Stimulated activated CD4-positive, alpha-beta T cell treated with anti-CD3 and anti-CD28 coated beads, Interleukin-4, amount 100 ng/mL, for 4 hours (primary cell): ENCODE results near the gene SPPL3.
"Not testable (repeated sequence)": the region's sequence is repeated elsewhere in the genome, so short reads cannot be mapped to it uniquely, and the experiment has no call there.

Experiments
- DNase-seq, 2 experiments: peaks; one replicate each; pipeline ENCODE4 v3.0.0-alpha.2; 2020

Gene SPPL3

DNA sequence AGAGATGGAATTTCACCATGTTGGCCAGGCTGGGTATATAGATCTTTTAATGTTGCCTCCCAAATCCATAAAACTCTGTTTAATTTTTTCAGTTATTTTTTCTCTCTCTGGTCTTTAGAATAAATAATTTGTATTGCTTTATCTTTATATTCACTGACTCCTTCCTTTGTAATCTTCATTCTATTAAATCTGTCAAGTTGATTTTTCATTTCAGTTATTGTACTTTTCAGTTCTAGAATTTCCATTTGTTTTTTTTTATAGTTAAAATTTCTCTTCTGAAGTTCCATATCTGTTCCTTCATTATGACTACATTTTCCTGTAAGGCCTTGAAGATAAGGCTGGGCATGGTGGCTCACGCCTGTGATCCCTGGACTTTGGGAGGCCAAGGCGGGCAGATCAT is 13.6 kb upstream of the SPPL3 start:
- no peak for DNase-seq

DNA sequence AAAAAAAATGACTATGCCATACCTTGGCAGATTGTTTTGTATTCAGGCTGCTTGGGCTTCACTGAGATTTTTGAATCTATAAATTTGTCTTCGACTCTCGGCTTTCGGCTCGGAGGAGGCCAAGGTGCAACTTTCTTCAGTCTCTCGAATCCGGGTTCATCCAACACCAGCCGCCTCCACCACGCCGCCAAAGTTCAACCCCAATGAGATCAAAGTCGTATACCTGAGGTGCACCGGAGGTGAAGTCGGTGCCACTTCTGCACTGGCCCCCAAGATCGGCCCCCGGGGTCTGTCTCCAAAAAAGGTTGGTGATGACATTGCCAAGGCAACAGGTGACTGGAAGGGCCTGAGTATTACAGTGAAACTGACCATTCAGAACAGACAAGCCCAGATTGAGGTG is 12.4 kb upstream of the SPPL3 start:
- no peak for DNase-seq

DNA sequence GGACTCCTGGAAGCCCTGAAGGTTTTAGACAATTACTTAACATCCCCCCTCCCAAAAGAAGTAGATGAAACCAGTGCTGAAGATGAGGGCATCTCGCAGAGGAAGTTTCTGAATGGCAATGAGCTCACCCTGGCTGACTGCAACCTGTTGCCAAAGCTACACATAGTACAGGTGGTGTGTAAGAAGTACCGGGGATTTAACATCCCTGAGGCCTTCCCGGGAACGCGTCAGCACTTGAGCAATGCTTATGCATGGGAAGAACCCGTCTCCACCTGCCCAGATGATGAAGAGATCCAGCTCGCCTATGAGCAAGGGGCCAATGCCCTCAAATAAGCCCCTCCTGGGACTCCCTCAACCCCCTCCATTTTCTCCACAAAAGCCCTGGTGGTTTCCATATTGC is 10.6 kb upstream of the SPPL3 start:
- DNase-seq = no peak

DNA sequence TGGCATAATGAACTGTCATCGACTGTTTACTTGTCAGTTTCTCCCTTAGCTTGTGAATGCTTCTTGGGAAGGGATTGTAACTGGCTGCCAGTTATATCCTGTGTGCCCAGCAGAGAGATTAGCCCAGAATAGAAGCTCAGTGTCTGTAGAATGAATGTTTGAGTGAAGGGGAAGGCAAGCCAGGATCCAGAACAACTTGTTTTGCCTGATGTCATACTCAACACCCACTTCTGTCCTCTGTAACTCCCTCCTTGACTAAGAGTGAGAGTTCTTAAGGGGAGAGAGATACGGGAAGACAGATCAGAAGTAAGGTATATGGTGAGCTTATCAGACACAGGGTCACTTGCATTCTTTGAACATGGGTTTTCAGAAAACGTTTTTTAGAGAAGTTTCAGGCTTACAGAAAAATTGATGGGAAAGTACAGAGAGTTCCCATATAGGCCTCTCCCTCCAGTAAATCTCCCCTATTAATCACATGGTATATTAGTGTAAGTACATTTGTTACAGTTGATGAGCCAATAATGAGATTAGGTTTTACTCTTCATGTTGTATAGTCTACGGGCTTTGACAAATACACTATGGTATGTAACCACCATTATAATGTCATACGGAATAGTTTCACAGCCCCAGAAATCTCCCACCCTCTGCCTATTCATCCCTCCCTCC is 5.6 kb upstream of the SPPL3 start:
- no peak for DNase-seq

DNA sequence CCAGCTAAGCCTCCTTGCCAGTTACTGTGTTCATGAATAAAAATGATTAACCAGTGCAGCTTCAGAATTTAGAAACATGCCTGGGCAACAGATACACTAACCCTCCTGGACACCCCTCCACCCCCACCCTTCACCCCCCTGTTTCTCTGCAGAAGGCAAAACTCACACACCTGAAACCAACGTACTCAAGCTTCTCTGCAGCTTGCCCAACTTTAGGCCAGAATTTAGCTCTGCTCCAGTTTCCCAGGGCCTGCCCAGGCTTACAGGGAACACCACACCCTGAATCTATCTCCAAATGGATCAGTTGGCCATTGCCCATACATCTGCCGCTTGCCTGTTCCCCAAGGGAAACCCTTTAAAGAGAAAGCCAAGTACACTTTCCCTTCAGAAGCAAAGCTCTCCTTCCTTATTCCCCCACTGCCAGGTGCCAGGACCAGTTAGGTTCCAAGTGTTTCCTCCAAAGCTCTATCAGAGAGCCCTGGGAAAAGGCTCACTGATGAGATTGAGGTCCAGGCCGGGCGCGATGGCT is 1.8 kb upstream of the SPPL3 start:
- DNase-seq = no peak

DNA sequence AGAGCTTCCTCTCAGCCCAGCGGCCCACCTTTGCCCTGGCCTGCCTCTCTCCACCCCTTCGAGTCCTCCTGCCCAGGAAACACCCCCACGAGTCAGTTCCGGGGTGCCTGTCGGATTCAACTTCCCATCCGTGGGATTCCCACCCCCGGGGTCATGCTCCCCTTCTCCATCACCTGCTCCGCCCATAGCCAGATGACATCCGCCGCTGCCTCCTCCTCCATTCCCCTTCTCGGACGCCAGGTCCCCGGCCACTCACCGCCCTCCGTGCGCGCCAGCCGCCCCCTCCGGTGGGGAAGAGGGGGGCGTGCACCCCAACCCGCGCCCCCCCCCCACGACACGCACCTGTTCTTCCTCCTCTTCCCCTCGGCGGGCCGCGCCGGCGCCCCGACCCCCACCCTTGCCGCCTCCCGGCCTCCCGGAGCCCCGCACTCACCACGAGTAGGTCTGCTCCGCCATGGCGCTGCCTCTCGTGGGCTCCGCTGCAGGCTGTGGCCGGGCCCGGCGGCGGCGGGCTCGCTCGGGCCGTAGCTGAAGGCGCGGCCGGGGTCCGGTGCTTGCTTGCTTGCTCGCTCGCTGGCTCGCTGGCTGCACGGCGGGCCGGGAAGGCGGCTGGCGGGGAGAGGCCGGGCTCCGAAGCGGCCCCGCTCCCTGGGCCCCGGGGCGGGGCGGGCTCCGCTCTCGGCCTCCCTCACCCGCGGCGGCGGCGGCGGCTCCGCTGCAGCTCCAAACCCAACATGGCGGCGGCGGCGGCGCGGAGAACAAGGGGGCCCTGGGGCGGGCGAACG is 554 bp downstream of the SPPL3 start:
- DNase-seq = peak; percentile 53 to 60

DNA sequence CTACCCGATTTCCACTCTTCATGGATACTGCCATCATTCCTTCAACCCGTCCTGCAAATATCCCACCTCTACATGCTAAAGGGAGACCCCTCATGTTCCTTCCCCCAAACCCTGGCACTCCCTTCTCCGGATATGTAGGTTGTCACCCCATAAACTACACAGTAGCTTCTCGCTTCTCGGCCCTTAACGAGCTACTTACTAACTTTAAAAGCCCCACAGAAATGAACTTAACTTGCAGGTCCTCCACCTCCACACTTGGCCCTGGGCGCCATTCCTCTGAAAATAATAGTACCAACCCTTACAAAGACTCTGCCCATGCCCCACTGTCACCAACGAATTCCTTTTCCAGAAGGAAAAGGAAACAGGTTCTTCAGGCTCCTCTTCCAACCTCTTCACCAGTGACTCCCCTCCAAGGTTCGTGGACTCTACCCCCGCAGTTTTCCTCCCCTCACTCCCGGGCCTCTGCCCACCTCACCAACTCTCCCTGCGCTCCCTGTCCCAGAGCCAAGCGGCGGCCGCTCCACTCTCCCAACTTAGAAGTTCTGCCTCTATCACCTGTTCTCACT is 1.2 kb downstream of the SPPL3 start:
- DNase-seq = no peak

DNA sequence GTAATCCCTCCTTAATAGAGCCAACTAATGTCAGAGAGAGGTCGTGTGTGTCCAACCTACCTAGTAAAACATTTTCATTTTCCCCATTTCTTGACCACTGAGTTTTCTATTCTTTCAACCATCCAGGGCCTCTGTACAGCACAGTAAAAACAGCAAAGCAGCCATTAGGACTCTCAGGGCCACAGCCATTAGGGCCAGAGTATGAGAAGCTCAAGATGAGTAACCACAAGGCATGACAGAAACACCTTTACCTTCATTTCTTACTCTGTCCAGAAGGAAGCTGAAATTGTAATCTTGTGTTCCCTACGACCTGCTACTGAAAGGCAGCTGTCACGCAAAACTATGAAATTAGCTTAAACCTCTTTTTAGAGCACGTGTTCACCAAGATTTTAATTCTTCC is 2.3 kb downstream of the SPPL3 start:
- no peak for DNase-seq

DNA sequence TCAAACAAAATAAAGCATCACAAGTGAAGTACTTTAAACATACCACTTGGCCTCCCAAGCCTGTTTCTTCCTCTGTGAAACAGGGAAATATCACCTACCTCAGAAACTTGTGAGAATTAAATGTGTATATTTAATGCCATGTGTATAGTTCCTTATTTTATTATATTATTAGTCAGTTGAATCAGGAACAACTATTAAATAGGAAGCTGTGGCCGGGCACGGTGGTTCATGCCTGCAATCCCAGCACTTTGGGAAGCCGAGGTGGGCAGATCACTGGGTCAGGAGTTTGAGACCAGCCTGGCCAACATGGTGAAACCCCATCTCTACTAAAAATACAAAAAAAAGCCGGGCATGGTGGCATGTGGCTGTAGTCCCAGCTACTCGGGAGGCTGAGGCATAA is 3.1 kb downstream of the SPPL3 start:
- DNase-seq = not testable (repeated sequence)

DNA sequence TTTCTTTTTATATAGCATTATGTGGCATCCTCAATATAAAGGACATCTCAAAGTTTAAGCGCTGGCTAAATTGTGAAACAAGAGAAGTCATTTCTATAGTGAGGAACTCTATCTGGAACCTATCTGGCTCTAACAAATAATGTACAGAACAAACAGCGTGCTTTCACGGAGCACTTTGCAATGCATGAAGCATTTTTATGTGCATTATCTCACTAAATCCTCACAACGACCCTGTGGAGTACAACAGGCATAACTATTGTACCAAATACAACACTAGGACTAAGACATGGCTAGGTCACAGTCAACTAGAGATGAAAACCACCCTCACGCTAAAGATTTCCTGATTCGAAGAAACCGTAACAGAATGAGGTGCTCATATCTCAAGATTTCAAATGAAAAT is 8.6 kb downstream of the SPPL3 start:
- DNase-seq = no peak

DNA sequence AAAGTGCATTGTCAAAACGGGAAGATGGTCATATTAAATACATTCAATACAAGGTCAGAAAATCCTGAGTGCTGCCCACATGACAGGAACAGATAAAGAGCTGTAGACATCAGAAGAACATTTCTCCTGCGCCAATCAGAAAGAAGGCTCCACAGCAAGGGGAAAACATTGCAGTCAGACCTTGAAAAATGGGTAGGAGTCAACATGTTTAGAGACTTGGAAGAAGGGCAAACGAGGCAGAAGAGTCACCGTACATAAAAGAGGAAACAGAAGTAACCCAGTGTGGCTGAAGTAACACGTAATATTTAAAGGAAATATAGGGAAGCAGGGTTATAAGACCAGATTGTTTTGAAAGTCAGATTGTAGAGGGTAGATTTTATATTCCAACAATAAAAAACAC is 11.9 kb downstream of the SPPL3 start:
- no peak for DNase-seq

DNA sequence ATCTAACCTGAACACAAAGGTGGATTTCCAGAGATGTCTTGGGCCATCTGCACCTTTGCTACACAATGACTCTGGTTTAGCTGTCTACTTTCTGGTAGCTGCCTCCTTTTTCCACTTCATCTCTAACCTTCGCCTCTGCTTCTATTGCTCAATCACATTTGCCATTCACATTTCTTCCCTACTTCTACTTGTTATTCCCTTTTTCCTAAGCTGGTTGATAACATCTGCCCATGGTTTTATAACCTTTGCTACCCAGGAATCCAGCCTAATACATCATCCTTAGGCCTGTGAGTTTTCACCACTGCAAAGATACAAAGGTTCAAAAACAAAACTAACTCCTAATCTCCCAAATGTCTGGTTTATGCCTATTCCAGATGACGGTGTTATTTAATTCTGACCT is 13.2 kb downstream of the SPPL3 start:
- DNase-seq = no peak

DNA sequence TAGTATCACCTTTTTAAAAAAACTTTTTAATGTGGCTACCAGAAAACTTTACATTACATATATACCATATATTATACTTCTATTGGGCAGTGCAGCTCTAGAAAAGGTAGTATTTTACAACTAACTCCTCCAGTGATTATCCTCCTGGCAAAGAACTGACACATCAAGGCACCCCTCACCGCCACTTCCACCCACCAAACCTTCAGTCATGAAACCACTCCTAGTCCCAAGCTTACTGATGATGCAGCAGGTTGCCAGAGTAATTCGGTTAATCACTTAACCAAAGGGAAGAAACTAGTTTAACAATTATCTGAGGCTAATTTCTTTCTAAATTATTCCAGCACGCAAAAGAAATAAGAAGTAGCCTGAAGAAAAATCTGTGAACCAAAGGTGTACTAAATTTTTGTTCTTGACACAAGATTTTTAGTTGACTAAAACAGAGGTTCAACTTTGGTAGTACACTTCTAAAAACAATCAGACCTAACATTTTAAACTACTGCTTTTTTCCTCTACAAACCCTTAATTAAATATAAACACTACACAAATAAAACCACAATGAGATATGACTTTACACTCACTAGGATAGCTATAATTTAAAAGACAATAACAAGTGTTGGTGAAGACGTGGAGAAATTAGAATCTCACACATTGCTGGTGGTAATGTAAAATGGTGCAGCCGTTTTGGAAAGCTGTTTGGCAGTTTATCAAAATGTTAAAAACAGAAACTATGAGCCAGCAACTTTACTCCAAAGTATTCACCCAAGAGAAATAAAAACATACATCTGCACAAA is 16.7 kb downstream of the SPPL3 start:
- DNase-seq = peak in 1 of 2 experiments; percentile 43

DNA sequence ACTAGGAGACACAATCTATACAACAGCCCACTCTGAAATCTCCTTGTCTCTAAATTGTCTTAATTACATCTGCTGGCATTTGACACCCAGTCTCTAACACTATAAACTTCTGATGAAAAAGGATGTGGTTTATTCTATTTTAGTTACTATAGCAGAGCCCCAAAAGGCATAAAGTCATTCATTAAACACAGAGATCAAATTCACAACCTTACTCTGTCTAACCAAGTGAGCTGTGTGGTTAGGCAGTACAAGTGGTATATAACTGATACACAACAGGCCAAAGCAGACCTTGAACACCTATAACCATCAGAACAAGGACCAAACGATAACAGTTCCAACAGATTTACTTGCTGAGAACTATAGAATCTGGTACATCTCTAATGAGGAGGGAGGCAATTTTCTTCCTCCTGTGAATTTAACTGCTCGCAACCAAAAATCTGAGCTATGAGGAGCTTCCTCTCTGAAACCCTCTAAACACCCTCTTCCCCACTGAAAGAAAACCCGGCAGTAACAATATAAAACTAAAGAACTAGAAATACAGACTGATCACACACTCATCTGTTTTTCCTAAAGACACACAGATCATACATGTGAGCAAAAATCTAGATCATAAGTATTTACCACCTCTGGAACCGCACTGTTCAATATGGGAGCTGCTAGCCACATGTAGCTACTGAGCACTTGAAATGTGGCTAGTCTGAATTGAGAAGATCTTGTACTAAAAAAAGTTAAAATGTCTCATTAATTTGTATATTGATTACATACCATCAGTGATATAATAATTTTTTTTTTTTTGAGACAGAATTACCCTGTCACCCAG is 17.7 kb downstream of the SPPL3 start:
- no peak for DNase-seq

DNA sequence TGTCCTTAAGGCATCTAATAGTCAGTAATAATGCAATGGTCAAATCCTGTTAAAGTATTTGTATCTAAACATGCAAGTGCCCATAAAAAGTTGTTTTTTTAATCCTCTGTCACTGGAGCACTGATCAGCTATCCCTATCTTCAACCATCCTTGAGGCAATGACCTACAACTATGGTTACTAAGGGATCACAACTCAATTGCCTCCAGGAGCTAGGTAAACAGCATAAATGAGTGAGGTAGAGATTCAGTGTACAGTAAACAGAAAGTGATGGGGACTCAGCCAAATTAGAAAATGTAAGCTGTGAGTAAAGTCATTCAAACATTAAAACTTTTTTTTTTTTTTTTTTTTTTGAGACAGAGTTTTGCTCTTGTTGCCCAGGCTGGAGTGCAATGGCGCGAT is 18.6 kb downstream of the SPPL3 start:
- DNase-seq = no peak

DNA sequence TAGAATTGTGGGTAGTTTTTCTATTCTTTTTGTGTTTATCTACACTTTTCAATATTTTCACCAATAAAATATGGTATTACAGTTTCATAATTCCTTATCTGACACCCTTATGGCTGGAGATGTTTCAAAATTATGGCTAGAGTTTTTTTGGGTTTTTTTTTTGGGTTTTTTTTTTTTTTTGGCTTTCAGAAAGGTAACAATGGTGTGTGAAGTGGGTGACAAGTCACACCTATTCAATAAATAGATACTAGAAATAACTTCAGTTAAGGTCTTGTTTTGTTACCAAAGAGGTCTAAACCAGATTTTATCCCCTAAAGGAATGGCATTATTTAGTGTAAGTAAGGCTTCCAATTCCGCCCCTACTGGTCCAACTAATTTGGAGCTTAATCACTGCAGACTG is 19.5 kb downstream of the SPPL3 start:
- DNase-seq = no peak

DNA sequence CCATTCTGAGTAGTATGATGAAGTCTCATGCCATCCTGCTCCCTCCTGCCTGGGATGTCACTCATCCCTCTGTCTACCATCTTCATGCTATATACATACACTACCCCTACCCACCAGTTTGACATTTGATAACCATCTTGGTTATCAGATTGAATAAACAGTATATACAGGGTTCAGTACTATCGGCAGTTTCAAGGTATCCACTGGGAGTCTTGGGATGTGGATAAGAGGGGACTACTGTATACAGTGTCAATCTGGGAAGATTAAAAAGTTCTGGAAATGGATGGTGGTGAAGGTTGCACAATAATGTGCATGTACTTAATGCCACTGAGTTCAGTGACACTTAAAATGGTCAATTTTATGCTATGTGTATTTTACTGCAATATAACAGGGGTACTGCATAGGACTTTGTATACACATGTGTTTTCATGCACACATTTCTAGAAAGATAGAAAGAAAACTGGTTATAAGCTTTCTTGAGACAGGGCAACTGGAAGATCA is 22.1 kb downstream of the SPPL3 start:
- DNase-seq = no peak

DNA sequence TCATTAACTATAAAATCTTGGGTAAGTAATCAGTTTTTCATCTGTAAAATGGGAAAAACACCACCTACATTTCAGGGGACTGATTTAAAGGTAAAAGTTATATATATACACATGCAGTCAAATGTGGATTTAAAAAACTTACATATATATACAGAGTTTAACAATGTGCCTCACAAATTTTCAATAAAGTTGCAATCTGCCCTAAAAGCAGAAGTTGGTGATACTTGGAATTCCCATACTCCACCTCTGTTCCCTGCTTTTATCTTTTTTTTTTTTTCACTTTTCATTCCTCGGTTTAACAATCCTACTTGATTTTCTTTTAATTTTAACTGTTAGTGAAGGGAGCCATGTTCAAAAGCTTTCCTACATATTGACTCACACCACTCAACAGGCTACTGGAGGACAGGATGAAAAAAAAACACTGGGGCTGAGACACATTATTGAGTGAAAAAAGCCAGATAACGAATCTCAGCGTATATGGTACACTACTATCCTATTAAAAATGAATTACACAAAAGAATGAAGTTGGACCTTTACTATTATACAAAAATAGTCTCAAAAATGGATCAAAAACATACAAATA is 24.3 kb downstream of the SPPL3 start:
- no peak for DNase-seq

DNA sequence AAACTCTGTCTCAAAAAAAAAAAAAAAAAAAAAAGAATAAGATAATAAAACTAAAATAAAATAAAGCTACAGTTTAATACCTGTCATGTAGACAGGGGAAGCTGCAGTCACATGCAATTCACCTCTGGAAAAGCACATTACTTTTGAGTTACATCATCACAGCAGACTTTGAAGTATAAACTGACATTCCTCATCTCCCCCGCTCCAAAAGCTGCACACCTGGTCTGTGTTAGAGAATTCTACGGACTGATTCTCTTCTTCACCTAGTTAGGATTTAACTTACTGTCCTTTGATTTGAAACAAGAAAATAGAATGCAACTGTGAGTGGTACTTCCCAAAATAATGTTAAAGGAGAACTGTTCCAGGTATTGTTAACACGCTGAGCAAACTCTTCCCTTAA is 25.1 kb downstream of the SPPL3 start:
- DNase-seq = no peak

DNA sequence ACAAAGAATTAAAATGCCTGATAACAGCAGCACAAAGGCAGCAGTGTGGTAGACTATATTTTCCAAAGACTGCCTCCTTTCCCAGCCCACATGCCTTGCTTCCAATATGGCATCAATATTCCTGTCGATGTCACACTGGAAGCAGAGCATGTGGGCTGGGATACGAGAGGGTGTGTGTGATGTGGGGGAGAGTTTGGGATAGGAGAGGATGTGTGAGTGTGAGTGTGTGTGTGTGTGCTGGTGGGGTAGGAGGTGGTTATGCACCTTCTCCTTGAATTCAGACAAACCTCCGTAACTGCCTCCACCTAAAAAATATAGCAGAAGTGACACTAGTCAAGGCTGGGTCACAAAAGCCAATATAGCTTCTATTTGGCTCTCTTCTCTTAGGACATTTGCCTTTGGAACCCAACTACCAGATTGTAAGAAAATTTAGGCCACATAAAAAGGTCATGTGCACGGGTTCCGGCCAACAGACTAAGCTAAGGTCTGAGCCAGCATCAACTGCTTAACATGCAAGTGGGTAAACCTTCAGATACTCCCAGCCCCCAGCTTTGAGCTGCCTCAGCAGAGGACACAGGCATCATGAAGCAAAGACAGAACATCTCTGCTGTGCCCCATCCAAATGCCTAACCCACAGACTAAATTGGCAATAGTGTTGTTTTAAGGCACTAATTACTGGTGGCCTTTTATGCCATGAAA is 29.5 kb downstream of the SPPL3 start:
- DNase-seq = no peak

DNA sequence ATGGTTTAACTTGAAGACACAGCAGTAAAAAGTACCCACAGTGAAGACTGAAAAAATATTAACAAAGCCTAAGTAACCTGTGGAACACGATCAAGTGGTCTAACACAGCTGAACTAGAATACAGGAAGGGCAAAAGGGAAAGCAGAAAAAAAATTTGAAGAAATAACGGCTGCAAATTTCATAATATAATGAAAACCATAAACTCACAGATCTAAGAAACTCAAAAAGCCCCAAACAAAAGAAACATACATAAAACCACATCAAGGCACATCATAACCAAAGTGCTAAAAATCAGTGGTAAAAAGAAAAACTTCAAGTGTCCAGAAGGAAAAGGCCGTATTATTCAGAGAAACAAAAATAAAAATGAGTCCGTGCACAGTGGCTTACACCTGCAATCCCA is 30.9 kb downstream of the SPPL3 start:
- no peak for DNase-seq
